Globus pallidus (tissue), 1 donor: Measurements from ENCODE around the gene KIAA1586.
"Not testable (repeated sequence)": the region's sequence is repeated elsewhere in the genome, so short reads cannot be mapped to it uniquely, and the experiment has no call there.

Source experiments
- DNase-seq: peaks from one replicate; pipeline ENCODE4 v3.0.0-alpha.2; 2015; ENCODE audit warnings: low spot score

The KIAA1586 gene, protein sequence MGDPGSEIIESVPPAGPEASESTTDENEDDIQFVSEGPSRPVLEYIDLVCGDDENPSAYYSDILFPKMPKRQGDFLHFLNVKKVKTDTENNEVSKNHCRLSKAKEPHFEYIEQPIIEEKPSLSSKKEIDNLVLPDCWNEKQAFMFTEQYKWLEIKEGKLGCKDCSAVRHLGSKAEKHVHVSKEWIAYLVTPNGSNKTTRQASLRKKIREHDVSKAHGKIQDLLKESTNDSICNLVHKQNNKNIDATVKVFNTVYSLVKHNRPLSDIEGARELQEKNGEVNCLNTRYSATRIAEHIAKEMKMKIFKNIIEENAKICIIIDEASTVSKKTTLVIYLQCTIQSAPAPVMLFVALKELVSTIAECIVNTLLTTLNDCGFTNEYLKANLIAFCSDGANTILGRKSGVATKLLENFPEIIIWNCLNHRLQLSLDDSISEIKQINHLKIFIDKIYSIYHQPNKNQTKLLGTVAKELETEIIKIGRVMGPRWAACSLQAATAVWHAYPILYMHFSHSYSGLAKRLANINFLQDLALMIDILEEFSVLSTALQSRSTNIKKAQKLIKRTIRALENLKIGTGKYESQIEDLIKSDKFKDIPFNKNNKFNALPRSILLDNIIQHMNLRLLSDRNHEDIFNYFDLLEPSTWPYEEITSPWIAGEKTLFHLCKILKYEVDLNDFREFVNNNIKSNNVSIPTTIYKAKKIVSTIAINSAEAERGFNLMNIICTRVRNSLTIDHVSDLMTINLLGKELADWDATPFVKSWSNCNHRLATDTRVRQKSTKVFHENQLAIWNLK

DNA sequence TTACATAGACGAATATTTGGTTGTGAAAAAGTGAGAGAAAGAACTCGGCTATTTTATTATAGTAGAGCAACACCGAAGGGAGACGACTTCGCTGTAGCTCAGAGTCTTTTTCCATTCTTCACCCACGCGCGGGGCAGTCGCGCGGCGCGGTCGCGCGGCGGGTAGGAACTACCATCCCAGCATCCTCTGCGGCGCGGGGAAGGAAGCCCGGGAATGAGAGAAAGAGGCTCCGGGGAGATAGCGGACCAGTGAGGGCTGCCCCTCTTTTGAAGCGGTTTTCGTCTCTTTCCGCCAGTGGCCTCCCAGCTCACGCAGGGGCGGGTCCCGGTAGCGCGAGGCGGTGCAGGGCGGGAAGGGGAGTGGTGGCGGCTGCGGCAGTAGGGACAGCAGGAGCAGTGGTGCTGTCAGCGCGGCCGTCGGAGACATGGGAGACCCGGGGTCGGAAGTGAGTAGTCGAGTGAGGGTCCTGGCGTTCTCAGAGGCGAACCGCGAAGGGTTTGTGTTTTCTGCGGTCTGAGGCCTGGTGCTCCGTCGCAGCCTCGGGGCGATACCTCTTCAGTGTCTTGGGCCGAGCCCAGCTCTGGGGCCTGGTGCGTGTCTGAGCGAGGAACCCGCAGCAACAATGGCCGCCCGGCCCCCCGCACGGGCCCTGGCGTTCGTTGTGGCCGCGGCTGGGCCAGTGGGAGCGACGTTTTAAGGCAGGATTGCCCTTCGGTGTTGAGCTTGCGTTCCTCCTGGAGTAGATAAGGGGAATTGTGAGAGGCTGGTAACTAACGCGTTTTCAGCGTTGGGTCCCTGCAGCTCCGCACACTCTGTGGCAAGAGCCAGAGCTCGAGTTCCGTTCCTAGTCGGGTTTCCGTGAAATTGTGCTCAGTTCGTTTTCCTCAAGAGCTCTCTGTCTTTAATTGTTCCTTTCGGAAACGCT is at the start of gene KIAA1586:
KIAA1586 (plus strand) TSS at position 362 of the 925 bp plus-strand sequence; CDS start at position 425, 63 bp downstream.
- DNase-seq, result peak; percentile 94

DNA sequence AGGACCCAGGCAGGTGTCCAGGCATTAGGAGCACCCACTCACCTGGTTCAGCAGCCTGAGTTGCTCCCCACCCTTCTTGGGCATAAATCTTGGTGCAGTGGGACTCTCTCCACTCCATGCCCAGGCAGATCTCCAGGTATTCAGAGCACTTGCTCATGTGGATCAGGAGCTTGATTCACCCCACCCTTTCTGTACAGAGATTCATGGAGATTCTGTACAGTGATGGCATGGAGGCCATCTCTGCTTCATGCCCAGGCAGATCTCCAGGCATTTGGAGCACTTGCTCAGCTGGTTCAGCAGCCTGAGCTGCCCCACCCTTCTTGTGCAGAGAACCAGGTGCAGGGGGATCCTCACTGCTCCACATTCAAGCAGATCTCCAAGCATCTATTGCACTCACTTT is 47.4 kb upstream of the KIAA1586 start:
- DNase-seq, result no peak

DNA sequence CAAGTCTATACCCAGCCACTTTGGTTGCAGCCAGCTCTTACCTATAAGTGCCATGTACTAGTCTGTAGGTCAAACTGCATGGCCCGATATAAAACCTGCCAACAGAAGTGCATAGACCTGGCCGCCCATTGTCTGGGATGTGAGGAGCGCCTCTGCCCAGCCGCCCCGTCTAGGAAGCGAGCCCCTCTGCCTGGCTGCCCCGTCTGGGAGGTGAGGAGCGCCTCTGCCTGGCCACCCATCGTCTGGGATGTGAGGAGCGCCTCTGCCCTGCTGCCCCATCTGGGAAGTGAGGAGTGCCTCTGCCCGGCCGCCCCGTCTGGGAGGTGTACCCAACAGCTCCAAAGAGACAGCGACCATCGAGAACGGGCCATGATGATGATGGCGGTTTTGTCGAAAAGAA is 46.7 kb upstream of the KIAA1586 start:
- not testable (repeated sequence) for DNase-seq

GRCh38 chr6:57002197-57002596 is 44.3 kb upstream of the KIAA1586 start:
- DNase-seq, result no peak

DNA sequence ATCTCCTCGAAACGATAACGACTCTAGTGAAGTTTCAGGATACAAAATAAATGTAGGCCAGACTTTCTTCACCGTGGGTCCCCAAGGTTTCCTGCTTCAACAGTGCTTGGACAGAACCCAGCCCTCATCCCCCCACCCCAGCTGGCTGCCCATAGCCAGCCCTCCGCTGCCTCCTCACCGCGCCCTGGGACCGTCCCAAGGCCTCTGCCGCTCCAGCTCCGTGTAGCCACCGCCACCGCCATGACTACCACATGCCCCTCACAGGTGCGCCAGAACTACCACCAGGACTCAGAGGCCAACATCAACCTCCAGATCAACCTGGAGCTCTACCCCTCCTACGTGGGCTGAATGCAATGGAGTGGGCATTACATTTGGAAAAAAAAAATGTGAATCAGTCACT is 42.2 kb upstream of the KIAA1586 start:
- no peak for DNase-seq

DNA sequence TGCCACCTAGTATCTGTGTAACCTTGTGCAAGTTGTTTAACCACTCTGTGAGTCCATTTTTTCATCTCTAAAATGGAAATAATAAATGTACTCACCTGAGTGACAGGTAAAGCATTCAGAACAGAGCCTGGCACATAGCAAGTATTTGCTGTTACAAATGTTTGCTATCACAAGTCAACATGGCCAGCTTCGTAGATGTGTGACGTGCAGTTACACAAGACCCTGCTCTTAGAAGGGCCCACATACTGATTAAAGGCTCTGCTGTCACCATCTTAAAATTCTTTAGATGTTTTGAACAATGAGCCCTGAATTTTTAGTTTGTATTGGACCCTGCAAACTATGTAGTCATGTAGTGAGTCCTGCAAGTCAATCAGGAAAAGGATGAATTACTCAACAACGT is 40.4 kb upstream of the KIAA1586 start:
- DNase-seq, result no peak

- DNase-seq, result not testable (repeated sequence)
These were observed 38.4 kb upstream of the KIAA1586 start for GRCh38 chr6:57008069-57008468.

- DNase-seq, result no peak
These were observed 33.0 kb upstream of the KIAA1586 start for GRCh38 chr6:57013521-57013926.

DNA sequence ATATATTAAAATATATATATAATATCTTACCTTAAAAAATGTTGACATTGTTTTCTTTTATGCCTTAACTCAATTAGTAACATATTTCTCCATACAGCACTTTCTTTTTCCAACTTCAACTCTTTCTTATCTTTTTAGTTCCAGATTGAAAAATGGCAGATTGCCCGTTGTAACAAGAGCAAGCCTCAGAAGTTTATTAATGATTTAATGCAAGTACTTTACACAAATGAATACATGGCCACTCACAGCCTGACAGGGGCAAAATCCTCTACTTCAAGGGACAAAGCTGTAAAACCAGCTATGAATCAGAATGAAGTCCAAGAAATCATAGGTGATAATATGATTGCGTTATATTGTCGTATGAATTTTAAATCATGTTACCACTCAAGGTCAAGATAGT is 29.4 kb upstream of the KIAA1586 start:
- DNase-seq, result no peak

DNA sequence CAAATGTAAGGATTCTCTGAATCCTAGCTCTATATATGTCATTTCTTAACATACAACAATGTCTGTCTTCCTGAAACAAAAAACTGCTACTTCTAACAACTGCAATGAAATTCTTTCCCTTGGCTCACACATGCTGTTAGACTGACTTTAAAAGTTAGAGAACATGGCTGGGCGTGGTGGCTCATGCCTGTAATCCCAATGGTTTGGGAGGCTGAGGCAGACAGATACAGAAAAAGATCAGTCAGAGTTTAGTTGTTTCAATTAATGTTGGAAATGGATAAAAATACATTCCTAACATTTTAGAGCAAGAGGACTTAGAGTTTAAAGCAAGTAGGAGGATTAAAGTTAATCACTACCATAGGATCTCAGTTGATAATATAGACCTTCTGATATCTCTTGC is 28.7 kb upstream of the KIAA1586 start:
- DNase-seq, result no peak

GRCh38 chr6:57019434-57019833 is 27.1 kb upstream of the KIAA1586 start:
- no peak for DNase-seq

DNA sequence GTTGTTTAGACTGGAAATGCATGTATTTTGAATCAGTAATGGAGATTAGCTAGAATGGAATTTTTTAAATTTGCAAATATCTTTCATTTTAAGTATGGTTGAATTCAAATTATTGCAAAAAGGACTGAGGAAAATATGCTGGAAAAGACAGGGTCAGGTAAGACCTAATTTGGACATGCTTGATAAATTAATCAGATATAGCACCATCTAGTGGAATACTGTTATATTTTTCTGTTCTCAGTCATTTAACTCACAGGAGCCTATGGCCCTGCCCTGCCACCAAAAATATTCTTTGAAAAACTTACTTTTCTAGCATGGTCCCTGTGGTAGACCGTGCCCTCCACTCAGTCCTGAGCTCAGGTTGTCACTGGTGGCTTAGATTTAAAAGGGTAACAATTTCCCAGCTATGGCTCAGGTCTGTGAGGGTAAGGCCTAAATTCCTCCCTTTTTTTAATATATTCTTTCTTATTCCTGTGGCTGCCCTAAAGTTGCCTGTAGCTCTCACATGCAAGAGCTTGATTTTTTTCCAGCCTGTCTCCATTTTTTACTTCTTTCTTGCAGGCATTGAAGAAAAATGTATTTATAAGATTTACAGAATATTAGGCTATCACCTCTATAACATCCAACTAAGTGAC is 25.3 kb upstream of the KIAA1586 start:
- DNase-seq, result peak; percentile 31

GRCh38 chr6:57024321-57024720 is 22.2 kb upstream of the KIAA1586 start:
- no peak for DNase-seq

GRCh38 chr6:57024775-57025174 is 21.7 kb upstream of the KIAA1586 start:
- no peak for DNase-seq

DNA sequence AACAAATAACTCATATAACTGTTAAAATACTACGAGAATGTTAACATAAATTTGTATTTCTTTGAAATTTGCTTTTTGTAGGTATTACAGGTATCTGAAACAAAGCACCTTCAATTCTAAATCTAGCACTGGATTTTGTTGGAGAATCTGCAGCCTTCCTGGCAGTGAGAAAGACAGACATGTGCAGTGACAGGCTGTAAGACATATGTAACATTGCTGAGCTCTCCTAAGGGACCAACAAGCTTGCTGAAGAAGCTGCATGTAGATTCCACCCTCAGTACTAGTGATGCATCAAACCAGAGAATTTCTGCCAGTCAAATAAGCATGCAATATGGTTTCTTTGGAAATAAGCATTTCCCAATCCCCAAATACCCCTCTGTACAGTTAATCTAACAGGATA is 20.5 kb upstream of the KIAA1586 start:
- no peak for DNase-seq

DNA sequence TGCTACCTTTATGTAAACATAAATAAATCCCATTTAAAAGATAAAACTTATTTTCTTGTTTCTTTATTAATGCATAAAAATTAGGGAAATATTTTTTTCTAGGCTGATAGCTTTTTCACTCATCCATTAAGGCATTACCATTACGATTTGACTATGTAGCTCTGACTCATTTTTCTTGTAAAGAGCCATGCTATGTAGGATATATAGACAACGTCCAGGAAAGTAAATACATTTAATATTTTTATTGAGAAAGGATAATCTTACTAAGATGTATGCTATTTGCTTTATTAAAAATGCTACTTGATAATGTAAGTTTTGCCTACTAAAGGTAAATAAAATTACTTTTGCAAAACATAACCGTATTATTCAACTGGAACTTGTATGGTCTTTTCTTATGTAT is 19.2 kb upstream of the KIAA1586 start:
- DNase-seq, result no peak

DNA sequence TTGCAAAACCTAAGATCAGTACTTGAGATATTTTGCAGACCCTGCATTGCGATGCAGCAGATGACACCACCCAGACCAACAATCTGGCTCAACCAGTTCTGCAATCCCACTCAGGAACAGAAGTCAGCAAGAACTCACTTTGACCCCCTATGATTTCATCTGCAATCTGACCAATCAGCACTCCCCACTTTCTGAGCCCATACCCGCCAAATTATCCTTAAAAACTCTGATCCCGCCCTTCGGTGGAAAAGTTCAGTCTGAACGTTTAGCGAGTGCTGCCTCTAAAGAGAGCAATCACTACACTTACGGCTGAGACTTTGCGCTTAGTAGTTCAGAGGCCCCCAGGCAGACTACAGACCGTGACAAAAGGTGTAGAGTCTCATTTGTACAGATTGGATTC is 17.3 kb upstream of the KIAA1586 start:
- DNase-seq, result no peak

DNA sequence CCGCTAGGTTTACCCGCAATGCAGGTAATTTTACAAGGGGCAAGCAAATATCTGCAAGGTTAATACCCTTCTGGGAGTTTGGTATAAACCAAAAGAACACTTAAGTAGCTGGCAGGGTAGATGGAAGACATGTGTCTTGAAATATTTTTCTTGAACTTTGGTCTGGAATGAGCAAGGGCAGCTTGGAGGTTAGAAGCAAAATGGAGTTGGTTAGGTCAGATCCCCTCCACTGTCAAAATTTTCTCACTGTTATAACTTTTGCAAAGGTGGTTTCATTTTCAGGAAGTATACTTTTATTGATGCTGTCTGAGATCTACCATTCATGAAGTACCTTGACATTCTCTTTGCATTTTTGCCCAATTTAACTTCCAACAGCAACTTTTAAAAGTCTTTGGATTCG is 13.3 kb upstream of the KIAA1586 start:
- DNase-seq, result no peak

DNA sequence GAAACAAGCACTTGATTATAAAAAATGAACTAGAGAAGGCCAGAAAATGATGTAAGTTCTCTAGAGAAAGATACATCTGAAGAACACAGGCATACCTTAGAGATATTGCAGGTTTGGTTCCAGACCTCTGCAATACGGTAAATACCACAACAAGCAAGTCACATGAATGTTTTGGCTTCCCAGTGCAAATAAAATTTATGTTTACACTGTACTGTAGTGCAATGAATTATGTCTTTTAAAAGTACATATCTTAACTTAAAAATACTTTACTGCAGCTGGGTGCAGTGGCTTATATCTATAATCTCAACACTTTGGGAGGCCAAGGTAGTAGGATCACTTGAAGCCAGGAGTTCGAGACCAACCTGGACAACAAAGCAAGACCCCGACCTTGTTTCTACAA is 10.9 kb upstream of the KIAA1586 start:
- DNase-seq, result no peak

DNA sequence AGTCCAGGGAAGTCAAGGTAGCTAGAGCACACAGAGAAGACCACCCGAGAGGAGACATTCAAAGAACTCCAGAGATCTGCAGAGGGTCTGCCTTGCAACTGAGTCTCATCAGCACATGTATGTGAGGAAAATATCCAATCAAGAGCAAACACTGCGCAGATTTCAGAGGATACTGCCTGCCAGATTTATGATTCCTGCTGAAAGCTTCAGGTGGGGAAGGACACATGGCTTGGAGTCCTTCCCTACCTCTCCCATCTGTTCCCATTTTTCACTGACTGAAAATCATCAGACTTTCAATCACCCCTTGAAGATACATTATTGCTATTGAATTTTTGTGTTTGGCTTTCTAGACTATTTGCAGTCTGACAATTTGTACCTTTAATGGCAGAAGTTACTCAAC is 7.6 kb upstream of the KIAA1586 start:
- no peak for DNase-seq

- DNase-seq, result no peak
These were observed 6.5 kb upstream of the KIAA1586 start for GRCh38 chr6:57040011-57040410.

DNA sequence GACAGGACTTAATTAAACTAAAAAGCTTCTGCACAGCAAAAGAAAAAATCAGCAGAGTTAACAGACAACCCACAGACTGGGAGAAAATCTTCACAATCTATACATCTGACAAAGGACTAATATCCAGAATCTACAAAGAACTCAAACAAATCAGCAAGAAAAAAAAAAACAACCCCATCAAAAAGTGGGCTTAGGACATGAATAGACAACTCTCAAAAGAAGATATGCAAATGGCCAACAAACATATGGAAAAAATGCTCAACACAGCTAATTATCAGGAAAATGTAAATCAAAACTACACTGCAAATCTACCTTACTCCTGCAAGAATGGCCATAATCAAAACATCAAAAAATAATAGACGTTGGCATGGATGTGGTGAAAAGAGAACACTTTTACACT is 2.4 kb upstream of the KIAA1586 start:
- not testable (repeated sequence) for DNase-seq
